GM10248 (cell line): ENCODE data around the gene GSG1L.
"Not testable (repeated sequence)": the region's sequence is repeated elsewhere in the genome, so short reads cannot be mapped to it uniquely, and the experiment has no call there.

ENCODE experiments used
- CTCF ChIA-PET: fragments of 300-600 bp; sonication (Branson Sonifier 250); formaldehyde crosslinking; extraction: SDS; loops from one replicate; lab custom pipeline; 2021; ENCODE audit warnings: antibody characterized with exemption; lab: Yijun Ruan, JAX
- POLR2A ChIA-PET: fragments of 350-650 bp; sonication (Branson Sonifier 250); formaldehyde crosslinking; extraction: SDS; loops from one replicate; lab custom pipeline; 2020; ENCODE audit warnings: antibody characterized with exemption; lab: Yijun Ruan, JAX
- DNase-seq: peaks from one replicate; pipeline ENCODE4 v3.0.0; 2012; ENCODE audit errors: extremely low spot score
- TF ChIP-seq, protein P1 (sequence below): IDR thresholded peaks from 2 replicates; pipeline ENCODE4 v1.5.1; 2012; ENCODE audit warnings: mild to moderate bottlenecking, low read depth; ENCODE audit errors: extremely low read depth, missing control alignments, control extremely low read depth

The GSG1L gene

DNA sequence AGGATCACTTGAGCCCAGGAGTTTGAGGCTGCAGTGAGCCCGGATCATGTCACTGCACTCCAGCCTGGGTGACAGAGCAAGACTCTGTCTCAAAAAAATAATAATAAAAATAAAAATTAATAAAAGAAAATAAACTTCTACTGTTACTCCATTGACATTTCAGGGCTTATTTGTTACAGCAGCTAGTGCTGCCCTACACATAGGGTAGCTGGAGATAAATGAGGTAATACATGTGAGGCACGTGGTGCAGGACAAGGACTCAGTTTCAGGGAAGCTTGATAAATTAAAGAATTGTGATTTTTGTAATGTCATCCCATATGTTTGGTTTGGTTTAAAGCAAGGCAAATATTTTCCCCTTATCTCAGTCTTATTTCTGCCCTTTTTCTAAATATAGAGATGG, 80.3 kb downstream of the GSG1L start:
- no peak for DNase-seq
- CTCF ChIA-PET: interaction anchor here (0.8 to 2.4 kb wide), 2 partner anchors 9 to 11 kb away, joined by 4 to 8 read pairs; no protein-coding TSS in a partner anchor
- POLR2A ChIA-PET: no interaction called here
- TF ChIP-seq, protein P1, sequence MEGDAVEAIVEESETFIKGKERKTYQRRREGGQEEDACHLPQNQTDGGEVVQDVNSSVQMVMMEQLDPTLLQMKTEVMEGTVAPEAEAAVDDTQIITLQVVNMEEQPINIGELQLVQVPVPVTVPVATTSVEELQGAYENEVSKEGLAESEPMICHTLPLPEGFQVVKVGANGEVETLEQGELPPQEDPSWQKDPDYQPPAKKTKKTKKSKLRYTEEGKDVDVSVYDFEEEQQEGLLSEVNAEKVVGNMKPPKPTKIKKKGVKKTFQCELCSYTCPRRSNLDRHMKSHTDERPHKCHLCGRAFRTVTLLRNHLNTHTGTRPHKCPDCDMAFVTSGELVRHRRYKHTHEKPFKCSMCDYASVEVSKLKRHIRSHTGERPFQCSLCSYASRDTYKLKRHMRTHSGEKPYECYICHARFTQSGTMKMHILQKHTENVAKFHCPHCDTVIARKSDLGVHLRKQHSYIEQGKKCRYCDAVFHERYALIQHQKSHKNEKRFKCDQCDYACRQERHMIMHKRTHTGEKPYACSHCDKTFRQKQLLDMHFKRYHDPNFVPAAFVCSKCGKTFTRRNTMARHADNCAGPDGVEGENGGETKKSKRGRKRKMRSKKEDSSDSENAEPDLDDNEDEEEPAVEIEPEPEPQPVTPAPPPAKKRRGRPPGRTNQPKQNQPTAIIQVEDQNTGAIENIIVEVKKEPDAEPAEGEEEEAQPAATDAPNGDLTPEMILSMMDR: no peak

DNA sequence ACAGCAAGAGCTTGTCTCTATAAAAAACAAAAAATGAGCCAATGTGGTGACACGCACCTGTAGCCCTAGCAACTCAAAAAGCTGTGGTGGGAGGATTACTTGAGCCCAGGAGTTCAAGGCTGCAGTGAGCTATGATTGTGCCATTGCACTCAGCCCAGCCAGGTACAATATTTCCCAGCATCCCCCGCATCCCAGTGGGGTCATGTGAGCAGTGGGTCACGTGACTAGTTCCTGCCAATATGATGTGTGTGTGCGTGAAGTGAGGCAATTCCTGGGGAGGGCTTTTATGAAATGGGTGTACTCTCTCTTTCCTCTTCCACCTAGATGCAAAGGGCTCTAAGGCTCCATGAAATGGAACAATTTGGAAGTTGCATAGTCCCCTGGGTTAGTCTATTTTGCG, 81.3 kb downstream of the GSG1L start:
- DNase-seq: no peak
- ChIA-PET POLR2A (no interaction called here), CTCF (interaction anchor here (1.4 to 2.4 kb wide), 2 partner anchors 10 to 89 kb away, joined by 4 to 8 read pairs; no protein-coding TSS in a partner anchor)
- TF ChIP-seq, protein P1: no peak

DNA sequence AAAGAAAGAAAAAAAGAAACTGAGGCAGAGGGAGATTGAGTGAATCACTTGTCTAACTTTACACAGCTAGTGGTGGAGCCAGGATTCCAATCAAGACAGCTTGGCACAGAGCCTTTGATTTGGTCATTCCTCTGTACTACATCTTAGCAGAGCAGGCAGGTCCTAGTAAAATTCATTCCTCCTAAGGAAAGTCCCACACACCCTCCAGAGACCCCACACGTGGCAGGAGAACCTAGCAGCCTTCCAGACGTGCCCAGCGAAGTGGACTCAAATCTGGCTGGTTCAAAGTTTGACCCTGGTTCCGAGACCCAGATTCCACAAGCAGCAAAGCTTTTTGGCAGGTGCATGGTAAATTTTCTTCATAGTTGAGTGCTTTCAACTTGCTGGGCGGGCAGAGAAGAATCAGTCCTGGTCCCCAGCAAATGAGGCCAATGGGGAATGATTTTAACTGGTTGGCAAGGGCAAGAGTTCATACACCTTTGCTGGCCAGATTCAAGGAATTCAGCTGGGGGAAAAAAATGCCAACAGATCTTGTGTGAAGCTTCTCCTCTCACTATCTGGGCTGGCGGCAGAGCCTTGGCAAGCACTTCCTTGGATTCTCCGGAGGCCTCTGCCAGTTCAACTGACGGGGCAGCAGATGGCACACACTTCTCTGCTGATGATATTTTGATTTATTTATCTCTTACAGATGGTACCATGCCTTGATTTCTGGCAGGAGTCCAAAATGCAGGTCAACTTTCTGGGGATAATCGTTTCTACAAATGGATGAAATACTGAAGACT, 82.4 kb downstream of the GSG1L start:
- CTCF ChIA-PET: interaction anchor here (1.4 to 2.4 kb wide), 2 partner anchors 9 to 90 kb away, joined by 4 to 8 read pairs; no protein-coding TSS in a partner anchor

GRCh38 chr16:27980076-27980775, 83.3 kb downstream of the GSG1L start:
- ChIA-PET POLR2A (no interaction called here), CTCF (no interaction called here)
- DNase-seq: no peak
- TF ChIP-seq, protein P1: no peak

More for the DNA sequence above, 82.4 kb downstream of the GSG1L start:
- POLR2A ChIA-PET: no interaction called here
- DNase-seq: no peak
- TF ChIP-seq, protein P1: no peak

- POLR2A ChIA-PET, CTCF ChIA-PET, DNase-seq: not testable (repeated sequence)
Measured at GRCh38 chr16:27979668-27980067, 83.8 kb downstream of the GSG1L start.

GRCh38 chr16:27978876-27979275, 84.6 kb downstream of the GSG1L start:
- no peak for DNase-seq
- TF ChIP-seq, protein P1: no peak
- POLR2A ChIA-PET: no interaction called here
- CTCF ChIA-PET: interaction anchor here (0.9 kb wide), 1 partner anchor 92 kb away, joined by 3 read pairs; no protein-coding TSS in a partner anchor
